GM23338 (cell line): ENCODE measurements around the gene ATP1A4. TPM values are rescaled to one million over a fixed set of nuclear protein-coding genes. Genes with fewer than 3 reads are reported as not detected.

Experiments used
- ATAC-seq: fragments of 200-7000 bp; cut with Tn5 transposase; 3 replicates; pipeline ENCODE4 v1.9.1; 2020
- DNase-seq: peaks from one replicate; pipeline ENCODE4 v3.0.0-alpha.2; 2015; ENCODE audit warnings: low spot score
- H2AFZ ChIP-seq: fragments of 200-600 bp; sonication (generic); 2 replicates; pipeline ENCODE4 v1.8.0; 2016; ENCODE audit warnings: antibody characterized with exemption, mild to moderate bottlenecking, moderate library complexity
- H3F3A ChIP-seq: fragments of 200-600 bp; sonication (generic); replicated peaks from 2 replicates; pipeline ENCODE4 v1.8.0; 2017; ENCODE audit warnings: antibody characterized with exemption, mixed run types, low read depth
- H3K27ac ChIP-seq: fragments of 200-600 bp; sonication (generic); 2 replicates; pipeline ENCODE4 v1.6.1; 2016; ENCODE audit warnings: low read depth
- H3K27me3 ChIP-seq: fragments of 200-600 bp; sonication (generic); 2 replicates; pipeline ENCODE4 v1.8.0; 2016; ENCODE audit warnings: mild to moderate bottlenecking, mixed run types, moderate library complexity; ENCODE audit not compliant: insufficient read depth
- H3K36me3 ChIP-seq: fragments of 200-600 bp; sonication (generic); 2 replicates; pipeline ENCODE4 v1.8.0; 2016; ENCODE audit warnings: mild to moderate bottlenecking; ENCODE audit not compliant: insufficient read depth
- H3K4me1 ChIP-seq: fragments of 200-600 bp; sonication (generic); 2 replicates; pipeline ENCODE4 v1.8.0; 2016; ENCODE audit warnings: mild to moderate bottlenecking, moderate library complexity; ENCODE audit not compliant: insufficient read depth
- H3K4me2 ChIP-seq: fragments of 200-600 bp; sonication (generic); 2 replicates; pipeline ENCODE4 v1.7.1; 2017; ENCODE audit warnings: mixed run types
- H3K4me3 ChIP-seq: fragments of 200-600 bp; sonication (generic); 2 replicates; pipeline ENCODE4 v1.6.1; 2016; ENCODE audit warnings: mixed run types
- H3K79me2 ChIP-seq: fragments of 200-600 bp; sonication (generic); replicated peaks from 2 replicates; pipeline ENCODE4 v1.8.0; 2017; ENCODE audit warnings: mild to moderate bottlenecking; ENCODE audit not compliant: insufficient read depth
- H3K9me2 ChIP-seq: fragments of 200-600 bp; sonication (generic); 2 replicates; pipeline ENCODE4 v1.8.0; 2017; ENCODE audit not compliant: insufficient read depth
- H4K20me1 ChIP-seq: fragments of 200-600 bp; sonication (generic); replicated peaks from 2 replicates; pipeline ENCODE4 v1.8.0; 2017; ENCODE audit warnings: mild to moderate bottlenecking; ENCODE audit not compliant: insufficient read depth
- H3K27ac Mint-ChIP-seq: 2 replicates; pipeline ENCODE4 v1.8.0; 2020; ENCODE audit warnings: inconsistent platforms, mild to moderate bottlenecking, moderate library complexity, mixed read lengths
- H3K27me3 Mint-ChIP-seq: 3 replicates; pipeline ENCODE4 v1.8.0; 2022; ENCODE audit warnings: low read depth, mild to moderate bottlenecking, moderate library complexity, mixed read lengths, inconsistent platforms; ENCODE audit not compliant: insufficient read depth, poor library complexity
- H3K36me3 Mint-ChIP-seq: 3 replicates; pipeline ENCODE4 v1.8.0; 2021; ENCODE audit warnings: low read depth, mild to moderate bottlenecking, inconsistent platforms, moderate library complexity, mixed read lengths
- H3K4me1 Mint-ChIP-seq: 3 replicates; pipeline ENCODE4 v1.8.0; 2020; ENCODE audit warnings: mild to moderate bottlenecking, inconsistent platforms, mixed read lengths
- H3K4me3 Mint-ChIP-seq: 3 replicates; pipeline ENCODE4 v1.8.0; 2021; ENCODE audit warnings: moderate library complexity, mild to moderate bottlenecking, inconsistent platforms, mixed read lengths
- H3K9me3 Mint-ChIP-seq: 3 replicates; pipeline ENCODE4 v1.8.0; 2020; ENCODE audit warnings: moderate library complexity, mild to moderate bottlenecking, inconsistent platforms, mixed read lengths
- CREB1 ChIP-seq: fragments of 250-450 bp; sonication (Bioruptor Pico); IDR thresholded peaks from 2 replicates; pipeline ENCODE4 v1.5.0; 2020; ENCODE audit warnings: low read depth, mild to moderate bottlenecking, moderate library complexity
- EZH2 ChIP-seq: fragments of 200-600 bp; sonication (generic); IDR thresholded peaks from one replicate; pipeline ENCODE4 v1.8.0; 2017; ENCODE audit warnings: antibody characterized with exemption, mild to moderate bottlenecking, low read depth; ENCODE audit not compliant: unreplicated experiment
- EZH2phosphoT487 ChIP-seq: fragments of 200-600 bp; sonication (generic); IDR thresholded peaks from one replicate; pipeline ENCODE4 v1.8.1; 2018; ENCODE audit warnings: antibody characterized with exemption; ENCODE audit not compliant: unreplicated experiment
- JUNB ChIP-seq: IDR thresholded peaks from one replicate; pipeline ENCODE4 v1.6.1; 2016; ENCODE audit warnings: antibody characterized with exemption; ENCODE audit not compliant: unreplicated experiment
- NANOG ChIP-seq: IDR thresholded peaks from 2 replicates; pipeline ENCODE4 v1.6.1; 2016; ENCODE audit warnings: antibody characterized with exemption, borderline replicate concordance
- POLR2AphosphoS5 ChIP-seq: IDR thresholded peaks from 2 replicates; pipeline ENCODE4 v1.6.1; 2016; ENCODE audit warnings: antibody characterized with exemption, low read depth
- ZNF114 ChIP-seq: fragments of 250-450 bp; sonication (Bioruptor Pico); IDR thresholded peaks from 2 replicates; pipeline ENCODE4 v1.5.0; 2020; ENCODE audit warnings: mild to moderate bottlenecking, moderate library complexity
- polyA plus RNA-seq: library from polyadenylated mRNA; unstranded; fragments of >200 nt; fragmentation: Nextera tagmentation; extraction: Ambion mirVana; gene quantifications from 2 replicates; pipeline ENCODE4 v1.2.1, GENCODE V29; 2016
- total RNA-seq: library from RNA; depleted of rRNA; stranded (reverse); fragments of >200 nt; shearing (Covaris generic); gene quantifications from 2 replicates; pipeline ENCODE4 v1.2.3, GENCODE V29; 2014
- TF ChIP-seq, protein P1 (sequence below): IDR thresholded peaks from one replicate; pipeline ENCODE4 v1.6.1; 2018; ENCODE audit warnings: antibody characterized with exemption; ENCODE audit not compliant: unreplicated experiment
- TF ChIP-seq, protein P2 (sequence below): fragments of 250-450 bp; sonication (Bioruptor Pico); IDR thresholded peaks from 2 replicates; pipeline ENCODE4 v1.5.0; 2020; ENCODE audit warnings: mild to moderate bottlenecking, moderate library complexity

ATP1A4 gene
- total and polyA plus RNA-seq, 2 experiments from 2014 or later: 0.27 to 0.63 TPM

DNA sequence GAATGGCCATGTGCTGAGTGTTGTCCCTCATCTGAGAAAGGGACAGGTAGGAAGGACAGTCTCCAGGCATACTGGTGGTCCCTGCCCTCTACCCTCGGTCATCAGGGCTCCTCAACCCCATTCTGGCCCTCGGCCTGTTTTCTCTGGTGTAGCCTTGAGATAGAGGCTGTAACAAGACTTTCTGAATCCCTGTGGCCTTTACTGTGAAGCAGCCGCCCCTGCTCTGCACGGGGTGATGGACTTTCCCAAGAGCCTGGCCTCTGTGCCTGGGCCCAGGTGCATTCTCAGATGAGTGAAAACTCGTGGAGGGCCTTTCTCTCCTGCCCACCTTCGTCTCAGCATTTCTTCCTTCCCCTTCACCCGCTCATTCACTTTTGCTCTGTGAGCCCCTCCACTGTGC, 36.0 kb downstream of the ATP1A4 start:
- Mint-ChIP-seq H3K27me3 (peaks cover 2% of the 10 kb centered on the region), H3K4me3 (no peak overlapping the region), H3K9me3 (no peaks in the 10 kb centered on the region), H3K36me3 (no peaks in the 10 kb centered on the region; the same call in 2 of the 3 replicates), H3K4me1 (peaks cover 13% of the 10 kb centered on the region), H3K27ac (no peak overlapping the region)
- Histone ChIP-seq H3K4me2 (no peak overlapping the region), H3K9me2 (peaks cover 9% of the 10 kb centered on the region), H2AFZ (no peak overlapping the region), H3K79me2 (no peaks in the 10 kb centered on the region), H3K27ac (no peak overlapping the region), H3K4me1 (peaks cover 23% of the 10 kb centered on the region), H4K20me1 (no peaks in the 10 kb centered on the region), H3F3A (no peaks in the 10 kb centered on the region), H3K4me3 (no peak overlapping the region), H3K27me3 (no peaks in the 10 kb centered on the region), H3K36me3 (no peaks in the 10 kb centered on the region)
- TF ChIP-seq, protein P1, sequence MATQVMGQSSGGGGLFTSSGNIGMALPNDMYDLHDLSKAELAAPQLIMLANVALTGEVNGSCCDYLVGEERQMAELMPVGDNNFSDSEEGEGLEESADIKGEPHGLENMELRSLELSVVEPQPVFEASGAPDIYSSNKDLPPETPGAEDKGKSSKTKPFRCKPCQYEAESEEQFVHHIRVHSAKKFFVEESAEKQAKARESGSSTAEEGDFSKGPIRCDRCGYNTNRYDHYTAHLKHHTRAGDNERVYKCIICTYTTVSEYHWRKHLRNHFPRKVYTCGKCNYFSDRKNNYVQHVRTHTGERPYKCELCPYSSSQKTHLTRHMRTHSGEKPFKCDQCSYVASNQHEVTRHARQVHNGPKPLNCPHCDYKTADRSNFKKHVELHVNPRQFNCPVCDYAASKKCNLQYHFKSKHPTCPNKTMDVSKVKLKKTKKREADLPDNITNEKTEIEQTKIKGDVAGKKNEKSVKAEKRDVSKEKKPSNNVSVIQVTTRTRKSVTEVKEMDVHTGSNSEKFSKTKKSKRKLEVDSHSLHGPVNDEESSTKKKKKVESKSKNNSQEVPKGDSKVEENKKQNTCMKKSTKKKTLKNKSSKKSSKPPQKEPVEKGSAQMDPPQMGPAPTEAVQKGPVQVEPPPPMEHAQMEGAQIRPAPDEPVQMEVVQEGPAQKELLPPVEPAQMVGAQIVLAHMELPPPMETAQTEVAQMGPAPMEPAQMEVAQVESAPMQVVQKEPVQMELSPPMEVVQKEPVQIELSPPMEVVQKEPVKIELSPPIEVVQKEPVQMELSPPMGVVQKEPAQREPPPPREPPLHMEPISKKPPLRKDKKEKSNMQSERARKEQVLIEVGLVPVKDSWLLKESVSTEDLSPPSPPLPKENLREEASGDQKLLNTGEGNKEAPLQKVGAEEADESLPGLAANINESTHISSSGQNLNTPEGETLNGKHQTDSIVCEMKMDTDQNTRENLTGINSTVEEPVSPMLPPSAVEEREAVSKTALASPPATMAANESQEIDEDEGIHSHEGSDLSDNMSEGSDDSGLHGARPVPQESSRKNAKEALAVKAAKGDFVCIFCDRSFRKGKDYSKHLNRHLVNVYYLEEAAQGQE: no peak
- TF ChIP-seq NANOG (no peak), JUNB (no peak), EZH2 (no peak), CREB1 (CRISPR knock-in tag) (no peak), EZH2phosphoT487 (no peak), POLR2AphosphoS5 (no peak), ZNF114 (no peak)
- TF ChIP-seq, protein P2, sequence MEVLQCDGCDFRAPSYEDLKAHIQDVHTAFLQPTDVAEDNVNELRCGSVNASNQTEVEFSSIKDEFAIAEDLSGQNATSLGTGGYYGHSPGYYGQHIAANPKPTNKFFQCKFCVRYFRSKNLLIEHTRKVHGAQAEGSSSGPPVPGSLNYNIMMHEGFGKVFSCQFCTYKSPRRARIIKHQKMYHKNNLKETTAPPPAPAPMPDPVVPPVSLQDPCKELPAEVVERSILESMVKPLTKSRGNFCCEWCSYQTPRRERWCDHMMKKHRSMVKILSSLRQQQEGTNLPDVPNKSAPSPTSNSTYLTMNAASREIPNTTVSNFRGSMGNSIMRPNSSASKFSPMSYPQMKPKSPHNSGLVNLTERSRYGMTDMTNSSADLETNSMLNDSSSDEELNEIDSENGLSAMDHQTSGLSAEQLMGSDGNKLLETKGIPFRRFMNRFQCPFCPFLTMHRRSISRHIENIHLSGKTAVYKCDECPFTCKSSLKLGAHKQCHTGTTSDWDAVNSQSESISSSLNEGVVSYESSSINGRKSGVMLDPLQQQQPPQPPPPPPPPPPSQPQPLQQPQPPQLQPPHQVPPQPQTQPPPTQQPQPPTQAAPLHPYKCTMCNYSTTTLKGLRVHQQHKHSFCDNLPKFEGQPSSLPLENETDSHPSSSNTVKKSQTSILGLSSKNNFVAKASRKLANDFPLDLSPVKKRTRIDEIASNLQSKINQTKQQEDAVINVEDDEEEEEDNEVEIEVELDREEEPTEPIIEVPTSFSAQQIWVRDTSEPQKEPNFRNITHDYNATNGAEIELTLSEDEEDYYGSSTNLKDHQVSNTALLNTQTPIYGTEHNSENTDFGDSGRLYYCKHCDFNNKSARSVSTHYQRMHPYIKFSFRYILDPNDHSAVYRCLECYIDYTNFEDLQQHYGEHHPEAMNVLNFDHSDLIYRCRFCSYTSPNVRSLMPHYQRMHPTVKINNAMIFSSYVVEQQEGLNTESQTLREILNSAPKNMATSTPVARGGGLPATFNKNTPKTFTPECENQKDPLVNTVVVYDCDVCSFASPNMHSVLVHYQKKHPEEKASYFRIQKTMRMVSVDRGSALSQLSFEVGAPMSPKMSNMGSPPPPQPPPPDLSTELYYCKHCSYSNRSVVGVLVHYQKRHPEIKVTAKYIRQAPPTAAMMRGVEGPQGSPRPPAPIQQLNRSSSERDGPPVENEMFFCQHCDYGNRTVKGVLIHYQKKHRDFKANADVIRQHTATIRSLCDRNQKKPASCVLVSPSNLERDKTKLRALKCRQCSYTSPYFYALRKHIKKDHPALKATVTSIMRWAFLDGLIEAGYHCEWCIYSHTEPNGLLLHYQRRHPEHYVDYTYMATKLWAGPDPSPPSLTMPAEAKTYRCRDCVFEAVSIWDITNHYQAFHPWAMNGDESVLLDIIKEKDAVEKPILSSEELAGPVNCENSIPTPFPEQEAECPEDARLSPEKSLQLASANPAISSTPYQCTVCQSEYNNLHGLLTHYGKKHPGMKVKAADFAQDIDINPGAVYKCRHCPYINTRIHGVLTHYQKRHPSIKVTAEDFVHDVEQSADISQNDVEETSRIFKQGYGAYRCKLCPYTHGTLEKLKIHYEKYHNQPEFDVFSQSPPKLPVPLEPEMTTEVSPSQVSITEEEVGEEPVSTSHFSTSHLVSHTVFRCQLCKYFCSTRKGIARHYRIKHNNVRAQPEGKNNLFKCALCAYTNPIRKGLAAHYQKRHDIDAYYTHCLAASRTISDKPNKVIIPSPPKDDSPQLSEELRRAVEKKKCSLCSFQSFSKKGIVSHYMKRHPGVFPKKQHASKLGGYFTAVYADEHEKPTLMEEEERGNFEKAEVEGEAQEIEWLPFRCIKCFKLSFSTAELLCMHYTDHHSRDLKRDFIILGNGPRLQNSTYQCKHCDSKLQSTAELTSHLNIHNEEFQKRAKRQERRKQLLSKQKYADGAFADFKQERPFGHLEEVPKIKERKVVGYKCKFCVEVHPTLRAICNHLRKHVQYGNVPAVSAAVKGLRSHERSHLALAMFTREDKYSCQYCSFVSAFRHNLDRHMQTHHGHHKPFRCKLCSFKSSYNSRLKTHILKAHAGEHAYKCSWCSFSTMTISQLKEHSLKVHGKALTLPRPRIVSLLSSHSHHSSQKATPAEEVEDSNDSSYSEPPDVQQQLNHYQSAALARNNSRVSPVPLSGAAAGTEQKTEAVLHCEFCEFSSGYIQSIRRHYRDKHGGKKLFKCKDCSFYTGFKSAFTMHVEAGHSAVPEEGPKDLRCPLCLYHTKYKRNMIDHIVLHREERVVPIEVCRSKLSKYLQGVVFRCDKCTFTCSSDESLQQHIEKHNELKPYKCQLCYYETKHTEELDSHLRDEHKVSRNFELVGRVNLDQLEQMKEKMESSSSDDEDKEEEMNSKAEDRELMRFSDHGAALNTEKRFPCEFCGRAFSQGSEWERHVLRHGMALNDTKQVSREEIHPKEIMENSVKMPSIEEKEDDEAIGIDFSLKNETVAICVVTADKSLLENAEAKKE (CRISPR knock-in tag): no peak
- ATAC-seq: no peak
- no peak for DNase-seq
